Liver (tissue), 9 donors: ENCODE results near the gene DUS1L. TPM values are rescaled to one million over a fixed set of nuclear protein-coding genes. Genes with fewer than 3 reads are reported as not detected.

Experiments used
- DNase-seq: peaks from one replicate; pipeline ENCODE4 v3.0.0-alpha.2; 2017; ENCODE audit warnings: low spot score
- H3K27ac ChIP-seq, 2 donors: one replicate each; pipeline ENCODE4 v1.7.0; 2013; ENCODE audit warnings: inconsistent platforms in 2 of 2, low read length in 2 of 2, control low read depth in 1 of 2, low read depth in 1 of 2, mild to moderate bottlenecking in 1 of 2
- H3K27me3 ChIP-seq, 4 donors: one replicate each; pipeline versions ENCODE4 v1.6.1 to v1.7.0; 2013; ENCODE audit warnings: low read length in 3 of 4, inconsistent platforms in 1 of 4, mild to moderate bottlenecking in 1 of 4, moderate library complexity in 1 of 4; ENCODE audit not compliant: control insufficient read depth in 4 of 4, insufficient read depth in 4 of 4
- H3K36me3 ChIP-seq, 4 donors: one replicate each; pipeline versions ENCODE4 v1.6.1 to v1.7.0; 2013; ENCODE audit warnings: low read length in 3 of 4, mild to moderate bottlenecking in 3 of 4, low read depth in 1 of 4, moderate library complexity in 1 of 4; ENCODE audit not compliant: control insufficient read depth in 4 of 4, insufficient read depth in 3 of 4
- H3K4me1 ChIP-seq, 4 donors: one replicate each; pipeline versions ENCODE4 v1.6.1 to v1.7.0; 2013; ENCODE audit warnings: low read length in 3 of 4, mild to moderate bottlenecking in 3 of 4, moderate library complexity in 1 of 4; ENCODE audit not compliant: control insufficient read depth in 4 of 4, insufficient read depth in 4 of 4
- H3K4me3 ChIP-seq, 3 donors: one replicate each; pipeline versions ENCODE4 v1.6.1 to v1.7.0; 2013; ENCODE audit warnings: low read length in 3 of 3, control low read depth in 1 of 3, low read depth in 1 of 3, mild to moderate bottlenecking in 1 of 3
- H3K9ac ChIP-seq, 2 donors: one replicate each; pipeline ENCODE4 v1.7.0; 2013; ENCODE audit warnings: low read length in 2 of 2, mild to moderate bottlenecking in 2 of 2, moderate library complexity in 2 of 2, control low read depth in 1 of 2, low read depth in 1 of 2
- H3K9me3 ChIP-seq, 4 donors: one replicate each; pipeline versions ENCODE4 v1.6.1 to v1.7.0; 2013; ENCODE audit warnings: low read length in 3 of 4; ENCODE audit not compliant: control insufficient read depth in 4 of 4
- FOXA1 ChIP-seq: IDR thresholded peaks from 2 replicates; pipeline ENCODE4 v1.6.1; 2016; ENCODE audit warnings: antibody characterized with exemption
- FOXA2 ChIP-seq: IDR thresholded peaks from 2 replicates; pipeline ENCODE4 v1.6.1; 2016; ENCODE audit warnings: antibody characterized with exemption
- GABPA ChIP-seq, 2 donors: IDR thresholded peaks in 1 of 2; conservative IDR thresholded peaks in 1 of 2; 2 replicates each; pipeline ENCODE4 v1.6.1; 2016; ENCODE audit warnings: antibody characterized with exemption in 2 of 2, mild to moderate bottlenecking in 1 of 2, moderate library complexity in 1 of 2
- HNF4A ChIP-seq, 2 donors: conservative IDR thresholded peaks; 2 replicates each; pipeline ENCODE4 v1.6.1; 2016; ENCODE audit warnings: antibody characterized with exemption in 2 of 2, mild to moderate bottlenecking in 2 of 2
- HNF4G ChIP-seq: IDR thresholded peaks from 2 replicates; pipeline ENCODE4 v1.6.1; 2016; ENCODE audit warnings: antibody characterized with exemption
- JUND ChIP-seq, 2 donors: IDR thresholded peaks; 2 replicates each; pipeline ENCODE4 v1.6.1; 2016; ENCODE audit warnings: antibody characterized with exemption in 2 of 2
- NR2F2 ChIP-seq: IDR thresholded peaks from 2 replicates; pipeline ENCODE4 v1.6.1; 2016; ENCODE audit warnings: antibody characterized with exemption
- RAD21 ChIP-seq, 2 donors: IDR thresholded peaks; 2 replicates each; pipeline ENCODE4 v1.6.1; 2016; ENCODE audit warnings: antibody characterized with exemption in 2 of 2, mild to moderate bottlenecking in 2 of 2
- RXRA ChIP-seq, 2 donors: IDR thresholded peaks; 2 replicates each; pipeline ENCODE4 v1.6.1; 2017 to 2018; ENCODE audit warnings: antibody characterized with exemption in 2 of 2, mild to moderate bottlenecking in 1 of 2
- SP1 ChIP-seq: IDR thresholded peaks from 2 replicates; pipeline ENCODE4 v1.6.1; 2018; ENCODE audit warnings: antibody characterized with exemption, mild to moderate bottlenecking
- YY1 ChIP-seq: IDR thresholded peaks from 2 replicates; pipeline ENCODE4 v1.6.1; 2016; ENCODE audit warnings: antibody characterized with exemption, mild to moderate bottlenecking
- WGBS: extraction: QIAGEN DNeasy Blood & Tissue Kit; methylation state at CpG from one replicate; pipeline ENCODE4 v1.1.7; 2013; 5-methylcytosine and 5-hydroxymethylcytosine counted together
- polyA plus RNA-seq, 2 donors: library from polyadenylated mRNA; stranded (reverse) in 1 of 2; unstranded in 1 of 2; fragments of 200-250 nt in 1 of 2; fragments of >200 nt in 1 of 2; fragmentation: Nextera tagmentation in 1 of 2; extraction: Ambion mirVana in 1 of 2; gene quantifications; one replicate each; pipeline versions ENCODE4 v1.2.1 to v1.2.3, GENCODE V29; 2013 to 2015
- total RNA-seq, 2 donors: library from RNA; depleted of rRNA; stranded (reverse); fragments of >200 nt; gene quantifications; one replicate each; pipeline ENCODE4 v1.2.3, GENCODE V29; 2014
- TF ChIP-seq, protein P1 (sequence below): IDR thresholded peaks from 2 replicates; pipeline ENCODE4 v1.6.1; 2016; ENCODE audit warnings: antibody characterized with exemption, mild to moderate bottlenecking
- TF ChIP-seq, protein P2 (sequence below): IDR thresholded peaks from 2 replicates; pipeline ENCODE4 v1.6.1; 2016; ENCODE audit warnings: antibody characterized with exemption
- TF ChIP-seq, protein P3 (sequence below): IDR thresholded peaks from 2 replicates; pipeline ENCODE4 v1.6.1; 2016; ENCODE audit warnings: antibody characterized with exemption
- donor health status: healthy.
- donor health status: healthy.
- donor health status: healthy.
- donor health status: healthy.
- donor health status: healthy.

The DUS1L gene
- total and polyA plus RNA-seq, 4 donors = 40.6 to 74.7 (median 53.3) TPM

DNA sequence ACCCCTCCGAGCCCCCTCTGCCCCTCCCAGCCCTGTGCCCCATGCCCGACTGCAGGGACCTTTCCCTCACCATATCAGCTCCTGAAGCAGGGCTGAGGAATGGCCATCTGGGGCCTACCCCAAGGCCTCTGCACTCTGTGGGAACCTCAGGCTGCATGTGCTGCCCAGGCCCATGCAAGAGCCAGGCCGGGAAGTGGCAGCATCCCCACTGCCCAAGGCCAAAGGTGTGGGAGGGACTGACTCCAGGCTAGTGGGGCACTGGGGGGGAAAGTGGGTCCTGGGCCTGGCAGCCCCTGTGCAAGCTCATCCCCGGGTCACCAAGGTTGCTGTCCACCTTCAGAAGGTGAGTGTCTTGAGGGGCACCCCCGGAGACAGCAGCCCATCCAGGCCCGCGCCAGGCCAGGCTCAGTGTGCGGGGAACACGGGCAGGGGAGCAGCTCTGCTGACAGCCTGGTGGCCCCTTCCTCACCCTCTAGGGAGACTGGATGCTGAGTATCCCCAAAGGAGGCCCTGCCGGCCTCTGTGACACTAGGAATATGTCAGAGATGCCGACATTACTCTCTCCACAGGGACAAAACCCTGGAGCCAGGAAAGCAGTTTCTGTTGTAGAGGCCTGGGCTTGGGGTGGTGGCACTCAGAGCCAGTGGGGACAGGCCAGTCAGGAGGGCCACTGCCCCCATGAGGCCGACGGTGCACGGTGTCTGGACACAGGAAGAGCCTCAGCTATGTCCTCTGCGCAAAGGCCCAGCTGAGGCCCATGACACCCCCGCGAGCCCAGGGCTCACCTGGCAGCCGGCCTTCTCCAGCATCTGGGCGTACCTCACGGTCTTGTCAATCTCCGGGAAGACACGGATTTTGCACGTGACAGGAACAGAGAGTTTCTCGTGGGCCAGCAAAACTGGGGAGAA is 3.3 kb downstream of the DUS1L start:
- no peak for DNase-seq
- TF ChIP-seq FOXA1 (no peak), RAD21 (IDR thresholded peaks at IDR 0.05) (peak in 1 of 2 donors; percentile 11)
- no peaks in the 10 kb centered on the region for H3K9me3 ChIP-seq
- peaks cover 6 to 55% (median 20%) of the 10 kb centered on the region in 4 donors for H3K36me3 ChIP-seq
- H3K27me3 ChIP-seq = no peaks in the 10 kb centered on the region
- no peak overlapping the region for H3K9ac ChIP-seq
- H3K27ac ChIP-seq = no peak overlapping the region
- H3K4me1 ChIP-seq = peaks cover 8 to 32% (median 24%) of the 10 kb centered on the region in 4 donors
- H3K4me3 ChIP-seq = no peak overlapping the region
- 83% methylated on average over 24 of the region's 24 CpGs for WGBS

DNA sequence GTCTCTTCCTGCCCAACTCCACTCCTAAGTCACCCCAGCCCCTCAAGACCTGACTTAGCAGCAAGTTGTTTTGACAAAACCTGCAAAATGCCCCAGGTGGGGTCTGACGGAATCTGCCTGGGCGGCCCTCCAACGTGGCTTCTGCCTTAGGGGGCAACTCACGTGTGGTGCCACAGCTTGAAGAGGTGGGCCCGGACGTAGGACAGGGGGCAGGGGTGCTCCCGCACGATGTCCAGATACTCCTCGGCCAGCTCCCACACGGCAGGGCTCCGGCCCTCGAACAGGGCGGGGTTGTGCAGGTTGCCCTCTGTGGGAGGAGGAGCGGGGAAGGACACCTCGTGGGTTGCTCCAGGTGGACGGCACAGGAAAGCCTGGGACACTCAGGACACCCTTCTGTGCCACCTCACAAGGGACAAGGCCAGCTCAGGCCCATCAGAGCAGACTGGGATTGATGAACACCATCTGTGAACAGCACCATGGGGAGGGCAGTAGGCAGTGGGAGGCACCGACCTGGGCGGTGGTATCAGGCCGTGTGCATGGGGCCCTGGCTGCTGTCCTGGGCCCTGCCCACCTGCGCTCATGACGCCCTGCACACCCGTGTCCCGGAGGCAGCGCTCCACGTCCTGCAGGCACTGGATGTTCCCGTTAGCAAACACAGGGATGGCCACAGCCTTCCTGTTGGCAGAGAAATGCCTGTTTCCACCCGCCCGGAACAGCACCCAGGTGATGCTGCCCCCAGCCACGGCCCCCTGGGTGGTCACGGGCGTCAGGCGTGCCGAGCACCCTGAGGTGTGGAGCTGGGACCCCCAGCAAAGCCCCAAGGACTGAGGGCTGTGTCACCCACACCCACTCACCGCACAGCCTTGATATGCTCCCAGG is 4.3 kb downstream of the DUS1L start:
- TF ChIP-seq GABPA (IDR thresholded peaks at IDR 0.05 in 1 of 2, conservative IDR thresholded peaks at IDR 0.05 in 1 of 2) (no peak), SP1 (no peak), YY1 (no peak)
- TF ChIP-seq, protein P1, sequence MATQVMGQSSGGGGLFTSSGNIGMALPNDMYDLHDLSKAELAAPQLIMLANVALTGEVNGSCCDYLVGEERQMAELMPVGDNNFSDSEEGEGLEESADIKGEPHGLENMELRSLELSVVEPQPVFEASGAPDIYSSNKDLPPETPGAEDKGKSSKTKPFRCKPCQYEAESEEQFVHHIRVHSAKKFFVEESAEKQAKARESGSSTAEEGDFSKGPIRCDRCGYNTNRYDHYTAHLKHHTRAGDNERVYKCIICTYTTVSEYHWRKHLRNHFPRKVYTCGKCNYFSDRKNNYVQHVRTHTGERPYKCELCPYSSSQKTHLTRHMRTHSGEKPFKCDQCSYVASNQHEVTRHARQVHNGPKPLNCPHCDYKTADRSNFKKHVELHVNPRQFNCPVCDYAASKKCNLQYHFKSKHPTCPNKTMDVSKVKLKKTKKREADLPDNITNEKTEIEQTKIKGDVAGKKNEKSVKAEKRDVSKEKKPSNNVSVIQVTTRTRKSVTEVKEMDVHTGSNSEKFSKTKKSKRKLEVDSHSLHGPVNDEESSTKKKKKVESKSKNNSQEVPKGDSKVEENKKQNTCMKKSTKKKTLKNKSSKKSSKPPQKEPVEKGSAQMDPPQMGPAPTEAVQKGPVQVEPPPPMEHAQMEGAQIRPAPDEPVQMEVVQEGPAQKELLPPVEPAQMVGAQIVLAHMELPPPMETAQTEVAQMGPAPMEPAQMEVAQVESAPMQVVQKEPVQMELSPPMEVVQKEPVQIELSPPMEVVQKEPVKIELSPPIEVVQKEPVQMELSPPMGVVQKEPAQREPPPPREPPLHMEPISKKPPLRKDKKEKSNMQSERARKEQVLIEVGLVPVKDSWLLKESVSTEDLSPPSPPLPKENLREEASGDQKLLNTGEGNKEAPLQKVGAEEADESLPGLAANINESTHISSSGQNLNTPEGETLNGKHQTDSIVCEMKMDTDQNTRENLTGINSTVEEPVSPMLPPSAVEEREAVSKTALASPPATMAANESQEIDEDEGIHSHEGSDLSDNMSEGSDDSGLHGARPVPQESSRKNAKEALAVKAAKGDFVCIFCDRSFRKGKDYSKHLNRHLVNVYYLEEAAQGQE = no peak
- no peak for DNase-seq
- Histone ChIP-seq H3K4me1 (peaks cover 8 to 32% (median 24%) of the 10 kb centered on the region in 4 donors), H3K4me3 (no peak overlapping the region), H3K36me3 (peaks cover 6 to 64% (median 24%) of the 10 kb centered on the region in 4 donors), H3K27me3 (no peaks in the 10 kb centered on the region), H3K9me3 (no peaks in the 10 kb centered on the region), H3K27ac (no peak overlapping the region), H3K9ac (no peak overlapping the region)
- WGBS = 88% methylated on average over 34 of the region's 34 CpGs

DNA sequence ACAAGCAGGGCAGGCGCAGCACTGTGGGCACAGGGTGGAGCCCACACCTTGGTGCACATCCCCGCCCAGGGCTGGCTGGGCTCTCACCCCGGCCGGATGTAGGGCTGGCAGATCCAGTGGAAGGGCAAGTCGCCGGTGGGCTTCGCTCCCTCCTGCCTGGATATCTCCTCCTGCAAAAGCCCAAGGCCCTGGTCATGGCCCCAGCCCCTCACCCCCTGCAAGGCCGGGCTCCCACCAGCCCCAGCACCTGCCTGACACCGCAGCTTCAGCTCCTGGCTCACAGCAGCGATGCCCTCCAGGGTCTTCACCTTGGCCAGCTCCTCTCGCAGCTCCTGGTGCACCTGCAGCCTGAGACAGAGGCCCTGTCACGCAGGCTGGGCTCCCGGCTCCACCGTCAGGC is 5.0 kb downstream of the DUS1L start:
- H3K9me3 ChIP-seq = no peaks in the 10 kb centered on the region
- peaks cover 6 to 26% (median 21%) of the 10 kb centered on the region in 4 donors for H3K4me1 ChIP-seq
- peaks cover 6 to 69% (median 28%) of the 10 kb centered on the region in 4 donors for H3K36me3 ChIP-seq
- no peak for DNase-seq
- no peak overlapping the region for H3K9ac ChIP-seq
- WGBS = 88% methylated on average over 14 of the region's 14 CpGs
- no peak overlapping the region for H3K27ac ChIP-seq
- H3K4me3 ChIP-seq = no peak overlapping the region
- H3K27me3 ChIP-seq = no peaks in the 10 kb centered on the region
- TF ChIP-seq GABPA (IDR thresholded peaks at IDR 0.05 in 1 of 2, conservative IDR thresholded peaks at IDR 0.05 in 1 of 2) = no peak
- no peak for TF ChIP-seq FOXA2
- TF ChIP-seq JUND (IDR thresholded peaks at IDR 0.05) = no peak
- TF ChIP-seq, protein P2, sequence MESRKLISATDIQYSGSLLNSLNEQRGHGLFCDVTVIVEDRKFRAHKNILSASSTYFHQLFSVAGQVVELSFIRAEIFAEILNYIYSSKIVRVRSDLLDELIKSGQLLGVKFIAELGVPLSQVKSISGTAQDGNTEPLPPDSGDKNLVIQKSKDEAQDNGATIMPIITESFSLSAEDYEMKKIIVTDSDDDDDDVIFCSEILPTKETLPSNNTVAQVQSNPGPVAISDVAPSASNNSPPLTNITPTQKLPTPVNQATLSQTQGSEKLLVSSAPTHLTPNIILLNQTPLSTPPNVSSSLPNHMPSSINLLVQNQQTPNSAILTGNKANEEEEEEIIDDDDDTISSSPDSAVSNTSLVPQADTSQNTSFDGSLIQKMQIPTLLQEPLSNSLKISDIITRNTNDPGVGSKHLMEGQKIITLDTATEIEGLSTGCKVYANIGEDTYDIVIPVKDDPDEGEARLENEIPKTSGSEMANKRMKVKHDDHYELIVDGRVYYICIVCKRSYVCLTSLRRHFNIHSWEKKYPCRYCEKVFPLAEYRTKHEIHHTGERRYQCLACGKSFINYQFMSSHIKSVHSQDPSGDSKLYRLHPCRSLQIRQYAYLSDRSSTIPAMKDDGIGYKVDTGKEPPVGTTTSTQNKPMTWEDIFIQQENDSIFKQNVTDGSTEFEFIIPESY = no peak
- no peak for TF ChIP-seq RAD21 (IDR thresholded peaks at IDR 0.05)
- TF ChIP-seq, protein P3, sequence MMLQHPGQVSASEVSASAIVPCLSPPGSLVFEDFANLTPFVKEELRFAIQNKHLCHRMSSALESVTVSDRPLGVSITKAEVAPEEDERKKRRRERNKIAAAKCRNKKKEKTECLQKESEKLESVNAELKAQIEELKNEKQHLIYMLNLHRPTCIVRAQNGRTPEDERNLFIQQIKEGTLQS = no peak
- no peak for TF ChIP-seq HNF4A (conservative IDR thresholded peaks at IDR 0.05)
- TF ChIP-seq, protein P1 = no peak
- no peak for TF ChIP-seq HNF4G
- no peak for TF ChIP-seq YY1
- no peak for TF ChIP-seq RXRA (IDR thresholded peaks at IDR 0.05)
- no peak for TF ChIP-seq NR2F2
